Ascending aorta (tissue), 2 donors: ENCODE measurements around the gene VASN. TPM values are rescaled to one million over a fixed set of nuclear protein-coding genes. Genes with fewer than 3 reads are reported as not detected.
"Not testable (repeated sequence)": the region's sequence is repeated elsewhere in the genome, so short reads cannot be mapped to it uniquely, and the experiment has no call there.

Source experiments
- DNase-seq, 2 donors: peaks; one replicate each; pipeline ENCODE4 v3.0.0-alpha.2; 2019; ENCODE audit warnings: low spot score in 2 of 2
- H3K27ac ChIP-seq, 2 donors: fragments of 200-600 bp; sonication (generic); one replicate each; pipeline ENCODE4 v1.5.1; 2016 to 2017; ENCODE audit warnings: mild to moderate bottlenecking in 1 of 2
- H3K27me3 ChIP-seq: fragments of 200-600 bp; sonication (generic); one replicate; pipeline ENCODE4 v1.5.1; 2017
- H3K36me3 ChIP-seq, 2 donors: fragments of 200-600 bp; sonication (generic); one replicate each; pipeline ENCODE4 v1.5.1; 2016
- H3K4me1 ChIP-seq, 2 donors: fragments of 200-600 bp; sonication (generic); one replicate each; pipeline ENCODE4 v1.5.1; 2016 to 2017; ENCODE audit warnings: mild to moderate bottlenecking in 1 of 2
- H3K4me3 ChIP-seq, 2 donors: fragments of 200-600 bp; sonication (generic); one replicate each; pipeline ENCODE4 v1.5.1; 2016 to 2017; ENCODE audit warnings: mild to moderate bottlenecking in 1 of 2
- H3K9me3 ChIP-seq, 2 donors: fragments of 200-600 bp; sonication (generic); one replicate each; pipeline ENCODE4 v1.5.1; 2016
- intact Hi-C: fragments of 100-400 bp; cut with DNase I; formaldehyde crosslinking; loops from one replicate; pipeline ENCODE4 v1.15.1; 2023
- total RNA-seq: library from RNA; depleted of rRNA; stranded (reverse); fragments of >200 nt; gene quantifications from one replicate; pipeline ENCODE4 v1.1.0, GENCODE V29; 2016
- TF ChIP-seq, protein P1 (sequence below), 3 experiments: fragments of 200-600 bp in 2 of 3; fragments of 450-650 bp in 1 of 3; sonication (generic) in 2 of 3; IDR thresholded peaks; one replicate each; pipeline ENCODE4 v1.5.1; 2016 to 2019; ENCODE audit warnings: antibody characterized with exemption in 3 of 3, mild to moderate bottlenecking in 1 of 3, moderate library complexity in 1 of 3

VASN gene
- total RNA-seq, 1 donor from 2014 or later = 218 TPM

GRCh38 chr16:4339455-4339854, 32.2 kb upstream of the VASN start:
- no peak for DNase-seq
- intact Hi-C loops = no loop called here
- H3K27me3 ChIP-seq = no peaks in the 10 kb centered on the region
- TF ChIP-seq, protein P1, sequence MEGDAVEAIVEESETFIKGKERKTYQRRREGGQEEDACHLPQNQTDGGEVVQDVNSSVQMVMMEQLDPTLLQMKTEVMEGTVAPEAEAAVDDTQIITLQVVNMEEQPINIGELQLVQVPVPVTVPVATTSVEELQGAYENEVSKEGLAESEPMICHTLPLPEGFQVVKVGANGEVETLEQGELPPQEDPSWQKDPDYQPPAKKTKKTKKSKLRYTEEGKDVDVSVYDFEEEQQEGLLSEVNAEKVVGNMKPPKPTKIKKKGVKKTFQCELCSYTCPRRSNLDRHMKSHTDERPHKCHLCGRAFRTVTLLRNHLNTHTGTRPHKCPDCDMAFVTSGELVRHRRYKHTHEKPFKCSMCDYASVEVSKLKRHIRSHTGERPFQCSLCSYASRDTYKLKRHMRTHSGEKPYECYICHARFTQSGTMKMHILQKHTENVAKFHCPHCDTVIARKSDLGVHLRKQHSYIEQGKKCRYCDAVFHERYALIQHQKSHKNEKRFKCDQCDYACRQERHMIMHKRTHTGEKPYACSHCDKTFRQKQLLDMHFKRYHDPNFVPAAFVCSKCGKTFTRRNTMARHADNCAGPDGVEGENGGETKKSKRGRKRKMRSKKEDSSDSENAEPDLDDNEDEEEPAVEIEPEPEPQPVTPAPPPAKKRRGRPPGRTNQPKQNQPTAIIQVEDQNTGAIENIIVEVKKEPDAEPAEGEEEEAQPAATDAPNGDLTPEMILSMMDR (IDR thresholded peaks at IDR 0.05) = no peak
- peak overlapping the region in 1 of 2 donors; percentile 59 for H3K27ac ChIP-seq
- no peaks in the 10 kb centered on the region for H3K9me3 ChIP-seq
- H3K36me3 ChIP-seq = peaks cover 46 to 60% of the 10 kb centered on the region in 2 donors
- H3K4me3 ChIP-seq = no peak overlapping the region
- peaks cover 0 to 6% of the 10 kb centered on the region in 2 donors for H3K4me1 ChIP-seq

DNA sequence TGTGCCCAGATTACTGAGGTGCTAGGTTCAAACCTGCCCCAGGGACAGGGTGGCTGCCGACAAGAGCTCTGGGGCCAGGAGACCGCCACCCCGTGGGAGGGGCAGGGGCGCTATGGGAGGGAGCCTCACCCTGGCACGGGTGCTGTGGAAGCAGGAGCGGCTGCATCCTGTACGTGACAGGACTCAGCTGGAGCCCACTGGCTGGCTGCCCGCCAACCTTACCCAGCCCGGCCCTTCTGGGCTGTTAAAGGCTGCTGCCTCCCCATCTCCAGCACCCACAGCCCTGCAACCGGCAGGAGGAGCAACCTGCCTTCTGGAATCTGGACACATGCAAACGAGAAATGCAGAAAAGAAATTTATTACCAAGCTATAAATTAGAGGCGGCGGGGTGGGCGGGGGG, 31.7 kb upstream of the VASN start:
- Histone ChIP-seq H3K27ac (peak overlapping the region in 1 of 2 donors; percentile 59), H3K27me3 (no peaks in the 10 kb centered on the region), H3K36me3 (peaks cover 42 to 55% of the 10 kb centered on the region in 2 donors), H3K4me1 (peaks cover 0 to 6% of the 10 kb centered on the region in 2 donors), H3K4me3 (no peak overlapping the region), H3K9me3 (no peaks in the 10 kb centered on the region)
- intact Hi-C loops = no loop called here
- DNase-seq = no peak
- TF ChIP-seq, protein P1 (IDR thresholded peaks at IDR 0.05) = no peak

- Histone ChIP-seq H3K36me3 (peaks cover 36 to 50% of the 10 kb centered on the region in 2 donors), H3K4me1 (peaks cover 0 to 6% of the 10 kb centered on the region in 2 donors)
- intact Hi-C loops = no loop called here
Measured at GRCh38 chr16:4340443-4340842, 31.2 kb upstream of the VASN start.

GRCh38 chr16:4341250-4341649, 30.4 kb upstream of the VASN start:
- peaks cover 0 to 6% of the 10 kb centered on the region in 2 donors for H3K4me1 ChIP-seq

More at GRCh38 chr16:4340443-4340842, 31.2 kb upstream of the VASN start:
- Histone ChIP-seq H3K27ac (no peak overlapping the region), H3K4me3 (no peak overlapping the region), H3K27me3 (no peaks in the 10 kb centered on the region), H3K9me3 (no peaks in the 10 kb centered on the region)
- TF ChIP-seq, protein P1 (IDR thresholded peaks at IDR 0.05) = no peak
- no peak for DNase-seq

GRCh38 chr16:4342866-4343744, 28.5 kb upstream of the VASN start:
- H3K4me1 ChIP-seq = peaks cover 0 to 6% of the 10 kb centered on the region in 2 donors
- no peak overlapping the region for H3K27ac ChIP-seq
- DNase-seq = no peak
- peaks cover 11 to 25% of the 10 kb centered on the region in 2 donors for H3K36me3 ChIP-seq
- no peaks in the 10 kb centered on the region for H3K9me3 ChIP-seq
- no peak overlapping the region for H3K4me3 ChIP-seq
- intact Hi-C loops = no loop called here
- no peaks in the 10 kb centered on the region for H3K27me3 ChIP-seq
- TF ChIP-seq, protein P1 (IDR thresholded peaks at IDR 0.05) = no peak

More at GRCh38 chr16:4341250-4341649, 30.4 kb upstream of the VASN start:
- TF ChIP-seq, protein P1 (IDR thresholded peaks at IDR 0.05) = no peak
- peaks cover 30 to 42% of the 10 kb centered on the region in 2 donors for H3K36me3 ChIP-seq
- no peaks in the 10 kb centered on the region for H3K27me3 ChIP-seq
- no peak overlapping the region for H3K27ac ChIP-seq
- no peak for DNase-seq
- intact Hi-C loops = no loop called here
- no peak overlapping the region for H3K4me3 ChIP-seq
- H3K9me3 ChIP-seq = no peaks in the 10 kb centered on the region

GRCh38 chr16:4344300-4344982, 27.2 kb upstream of the VASN start:
- H3K9me3 ChIP-seq, H3K4me3 ChIP-seq, H3K27ac ChIP-seq, intact Hi-C loops, DNase-seq, H3K27me3 ChIP-seq: not testable (repeated sequence)
- Histone ChIP-seq H3K36me3 (peaks cover 0 to 20% of the 10 kb centered on the region in 2 donors), H3K4me1 (peaks cover 0 to 13% of the 10 kb centered on the region in 2 donors)
